GM18867 (cell line): ENCODE results near the gene PPP1R1B.

Source experiments
- ATAC-seq: cut with Tn5 transposase; IDR thresholded peaks from one replicate; pipeline ENCODE4 v1.9.1; 2021; ENCODE audit warnings: mild to moderate bottlenecking, moderate library complexity; ENCODE audit not compliant: unreplicated experiment

PPP1R1B gene

GRCh38 chr17:39600288-39600996 is 26.3 kb upstream of the PPP1R1B start:
- no peak for ATAC-seq

- no peak for ATAC-seq
Observed at GRCh38 chr17:39600997-39601597, 25.7 kb upstream of the PPP1R1B start.

GRCh38 chr17:39601758-39602532 is 24.8 kb upstream of the PPP1R1B start:
- no peak for ATAC-seq

GRCh38 chr17:39602533-39603303 is 24.0 kb upstream of the PPP1R1B start:
- ATAC-seq = no peak

GRCh38 chr17:39603304-39604016 is 23.3 kb upstream of the PPP1R1B start:
- no peak for ATAC-seq

GRCh38 chr17:39604911-39605491 is 21.8 kb upstream of the PPP1R1B start:
- no peak for ATAC-seq

- no peak for ATAC-seq
Observed at GRCh38 chr17:39605492-39606433, 21.0 kb upstream of the PPP1R1B start.

GRCh38 chr17:39606434-39607056 is 20.2 kb upstream of the PPP1R1B start:
- no peak for ATAC-seq

- ATAC-seq = no peak
Observed at GRCh38 chr17:39607057-39607850, 19.5 kb upstream of the PPP1R1B start.

- no peak for ATAC-seq
Observed at GRCh38 chr17:39607851-39608130, 19.0 kb upstream of the PPP1R1B start, which contains the start of gene NEUROD2. Gene NEUROD2, minus strand, starts transcription at chr17:39607920. Its CDS starts 1,321 bp downstream, at chr17:39606599.

GRCh38 chr17:39608142-39608981 is 18.4 kb upstream of the PPP1R1B start:
- no peak for ATAC-seq

- ATAC-seq = no peak
Observed at GRCh38 chr17:39609416-39610025, 17.2 kb upstream of the PPP1R1B start.

GRCh38 chr17:39611401-39612112 is 15.2 kb upstream of the PPP1R1B start:
- no peak for ATAC-seq

- no peak for ATAC-seq
Observed at GRCh38 chr17:39612291-39612894, 14.4 kb upstream of the PPP1R1B start.

- no peak for ATAC-seq
Observed at GRCh38 chr17:39612935-39613464, 13.8 kb upstream of the PPP1R1B start.
